Myocyte (in vitro differentiated cells): ENCODE data around the gene DNMT3B. TPM values are rescaled to one million over a fixed set of nuclear protein-coding genes. Genes with fewer than 3 reads are reported as not detected.
"Not testable (repeated sequence)": the region's sequence is repeated elsewhere in the genome, so short reads cannot be mapped to it uniquely, and the experiment has no call there.

Experiments
- DNase-seq: peaks from one replicate; pipeline ENCODE4 v3.0.0-alpha.2; 2012; ENCODE audit warnings: low read depth
- polyA plus RNA-seq: library from polyadenylated mRNA; unstranded; fragments of >200 nt; gene quantifications from one replicate; pipeline ENCODE4 v1.2.1, GENCODE V29; 2012; ENCODE audit warnings: missing spikeins
- total RNA-seq: library from RNA; depleted of rRNA; stranded (reverse); fragments of >200 nt; gene quantifications from 2 replicates; pipeline ENCODE4 v1.2.3, GENCODE V29; 2014

DNMT3B gene
- 0.59 and 1.5 TPM in 2 replicates for total RNA-seq
- polyA plus RNA-seq, result 0.52 TPM

DNA sequence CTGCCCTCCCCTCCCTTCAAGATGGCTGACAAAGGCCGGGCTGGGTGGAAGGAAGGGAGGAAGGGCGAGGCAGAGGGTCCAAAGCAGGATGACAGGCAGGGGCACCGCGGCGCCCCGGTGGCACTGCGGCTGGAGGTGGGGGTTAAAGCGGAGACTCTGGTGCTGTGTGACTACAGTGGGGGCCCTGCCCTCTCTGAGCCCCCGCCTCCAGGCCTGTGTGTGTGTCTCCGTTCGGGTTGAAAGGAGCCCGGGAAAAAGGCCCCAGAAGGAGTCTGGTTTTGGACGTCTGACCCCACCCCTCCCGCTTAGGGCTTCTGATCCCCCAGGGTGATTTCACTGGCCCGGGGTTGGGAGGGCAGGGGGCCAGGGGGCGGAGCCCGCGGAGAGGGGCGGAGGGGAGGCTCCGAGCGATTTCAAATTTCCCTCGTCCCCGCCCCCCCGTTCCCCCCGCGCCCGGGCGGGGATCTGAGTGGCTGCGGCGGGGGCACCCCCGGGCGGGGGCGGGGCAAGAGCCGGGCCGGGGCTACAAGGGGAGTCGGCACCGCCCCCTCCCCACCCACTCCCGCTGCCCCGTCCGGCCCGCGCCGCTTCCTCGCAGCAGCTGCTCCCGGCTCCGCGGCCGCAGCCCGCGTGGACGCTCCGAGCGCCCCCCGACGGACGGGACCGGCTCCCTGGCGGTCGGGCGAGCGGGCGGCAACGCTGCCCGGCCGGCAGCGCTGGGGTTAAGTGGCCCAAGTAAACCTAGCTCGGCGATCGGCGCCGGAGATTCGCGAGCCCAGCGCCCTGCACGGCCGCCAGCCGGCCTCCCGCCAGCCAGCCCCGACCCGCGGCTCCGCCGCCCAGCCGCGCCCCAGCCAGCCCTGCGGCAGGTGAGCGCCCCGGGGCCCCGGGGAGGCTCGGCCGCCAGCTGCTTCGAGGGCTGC lies at the start of gene DNMT3B:
TSS of gene DNMT3B (plus strand) at position 555 of the 923 bp plus-strand sequence. CDS start 17,939 bp downstream, outside the sequence.
- DNase-seq, result peak; percentile 81

DNA sequence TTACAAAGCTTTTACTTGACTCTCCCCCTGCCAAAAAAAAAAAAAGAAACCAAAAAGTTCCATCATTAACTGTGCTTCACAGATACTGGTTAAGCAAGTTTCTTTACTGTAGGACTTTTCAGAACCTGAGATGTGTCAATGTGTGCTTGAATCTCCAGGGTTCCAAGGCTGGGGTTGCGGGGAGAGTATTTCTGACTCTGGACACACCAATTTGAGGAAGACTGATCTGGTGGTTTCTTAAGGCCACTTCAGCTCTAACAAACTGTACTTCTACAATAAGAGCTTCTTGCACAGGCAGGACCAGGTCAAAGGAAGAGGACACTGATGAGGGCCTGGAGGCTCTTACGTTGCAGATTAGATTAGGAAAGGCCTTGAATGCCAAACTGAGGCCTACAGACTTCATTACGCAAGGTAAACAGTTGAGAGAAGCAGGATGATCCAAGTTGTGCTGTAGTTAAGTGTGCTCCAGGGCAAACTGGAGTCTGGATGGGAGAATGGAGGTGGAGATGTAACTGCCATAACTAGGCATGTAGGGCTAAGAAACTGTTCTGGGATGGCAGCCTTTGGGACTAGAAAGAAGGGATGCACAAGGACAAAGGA lies 43.3 kb upstream of the DNMT3B start:
- DNase-seq, result no peak

DNA sequence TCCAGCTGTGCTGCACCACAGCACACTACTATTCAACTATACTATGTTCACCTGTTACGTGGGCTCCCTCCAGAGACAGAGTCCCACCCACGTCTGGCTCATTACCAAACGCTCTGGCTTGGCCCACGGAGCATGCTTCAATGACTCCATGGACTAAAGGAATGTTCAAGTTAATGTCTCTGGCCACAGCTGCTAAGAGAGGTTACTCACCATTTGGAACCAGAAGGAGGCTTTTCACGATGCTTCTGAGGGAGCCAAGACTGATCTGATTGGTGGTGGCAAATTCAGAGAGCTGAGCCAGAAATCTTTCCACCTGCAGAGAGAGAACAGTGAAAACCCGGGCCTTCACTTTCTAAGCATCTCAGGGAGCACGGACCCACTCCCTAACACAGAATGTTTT lies 34.5 kb upstream of the DNMT3B start:
- DNase-seq, result peak; percentile 86

DNA sequence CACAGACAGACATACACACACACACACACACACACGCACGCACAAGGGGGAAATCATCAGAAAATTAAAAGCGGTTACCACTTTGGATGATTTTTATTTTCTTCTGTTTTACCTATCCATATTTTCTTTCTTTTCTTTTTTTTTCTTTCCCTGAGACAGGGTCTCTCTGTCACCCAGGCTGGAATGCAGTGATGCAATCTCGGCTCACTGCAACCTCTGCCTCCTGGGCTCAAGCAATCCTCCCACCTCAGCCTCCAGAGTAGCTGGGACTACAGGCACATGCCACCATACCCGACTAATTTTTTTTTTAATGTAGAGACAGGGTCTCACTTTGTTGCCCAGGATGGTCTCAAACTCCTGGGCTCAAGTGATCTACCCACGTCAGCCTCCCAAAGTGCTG lies 33.8 kb upstream of the DNMT3B start:
- not testable (repeated sequence) for DNase-seq

DNA sequence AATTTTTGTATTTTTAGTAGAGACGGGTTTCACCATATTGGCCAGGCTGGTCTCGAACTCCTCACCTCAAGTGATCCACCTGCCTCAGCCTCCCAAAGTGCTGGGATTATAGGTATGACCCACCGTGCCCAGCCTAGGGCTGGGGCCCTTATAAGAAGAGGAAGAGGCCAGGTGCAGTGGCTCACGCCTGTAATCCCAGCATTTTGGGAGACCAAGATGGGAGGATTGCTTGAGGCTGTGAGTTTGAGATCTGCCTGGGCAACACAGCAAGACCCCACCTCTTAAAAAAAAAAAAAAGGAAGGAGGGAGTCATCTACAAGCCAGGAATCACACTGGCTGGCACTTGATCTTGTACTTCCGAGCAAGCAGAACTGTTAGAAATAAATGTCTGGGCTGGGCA lies 32.9 kb upstream of the DNMT3B start:
- not testable (repeated sequence) for DNase-seq

DNA sequence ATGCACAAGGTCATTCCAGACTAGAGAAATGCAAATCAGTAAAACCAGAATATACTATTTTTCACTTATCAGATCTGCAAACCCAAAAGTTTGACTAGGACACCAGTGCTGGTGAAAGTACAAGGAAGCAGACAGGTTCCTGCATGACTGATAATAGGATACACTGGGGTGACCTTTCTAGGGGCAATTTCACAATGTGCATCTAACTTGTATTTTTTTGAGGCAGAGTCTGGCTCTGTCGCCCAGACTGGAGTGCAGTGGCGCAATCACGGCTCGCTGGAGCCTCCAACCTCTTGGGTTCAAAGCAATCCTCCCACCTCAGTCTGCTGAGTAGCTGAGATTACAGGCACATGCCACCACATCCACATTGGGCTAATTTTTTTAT lies 30.3 kb upstream of the DNMT3B start:
- no peak for DNase-seq

DNA sequence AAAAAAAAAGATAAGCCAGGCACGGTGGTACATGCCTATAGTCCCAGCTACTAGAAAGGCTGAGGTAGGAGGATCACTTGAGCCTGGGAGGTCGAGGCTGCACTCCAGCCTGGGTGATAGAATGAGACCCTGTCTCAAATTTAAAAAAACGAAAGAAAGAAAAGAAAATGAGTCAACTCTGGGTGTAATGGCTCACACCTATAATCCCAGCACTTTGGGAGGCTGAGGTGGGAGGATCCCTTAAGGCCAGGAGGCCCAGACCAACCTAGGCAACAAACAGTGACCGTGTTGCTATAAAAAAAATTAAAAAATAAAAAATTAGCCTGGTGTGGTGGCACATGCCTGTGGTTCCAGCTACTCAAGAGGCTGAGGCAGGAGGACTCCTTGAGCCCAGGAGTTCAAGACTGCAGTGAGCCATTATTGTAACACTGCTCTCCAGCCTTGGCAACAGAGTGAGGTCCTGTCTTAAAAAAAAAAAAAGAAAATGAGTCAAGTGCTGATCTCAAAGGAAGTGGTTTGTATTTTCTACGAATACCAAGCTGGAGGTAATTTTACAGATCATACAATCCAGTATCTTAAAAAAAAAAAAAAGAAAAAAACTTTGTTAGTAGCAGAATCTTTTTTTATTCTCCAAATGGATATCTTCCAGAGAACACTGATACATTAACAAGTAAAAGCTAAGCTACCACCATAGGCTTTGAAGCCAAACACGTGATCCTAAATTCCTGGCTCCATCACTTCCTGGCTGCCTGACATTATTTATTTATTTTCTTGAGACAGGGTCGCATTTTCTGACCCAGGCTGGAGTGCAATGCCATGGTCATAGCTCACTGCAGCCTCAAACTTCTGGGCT lies 24.6 kb upstream of the DNMT3B start:
- DNase-seq, result no peak

DNA sequence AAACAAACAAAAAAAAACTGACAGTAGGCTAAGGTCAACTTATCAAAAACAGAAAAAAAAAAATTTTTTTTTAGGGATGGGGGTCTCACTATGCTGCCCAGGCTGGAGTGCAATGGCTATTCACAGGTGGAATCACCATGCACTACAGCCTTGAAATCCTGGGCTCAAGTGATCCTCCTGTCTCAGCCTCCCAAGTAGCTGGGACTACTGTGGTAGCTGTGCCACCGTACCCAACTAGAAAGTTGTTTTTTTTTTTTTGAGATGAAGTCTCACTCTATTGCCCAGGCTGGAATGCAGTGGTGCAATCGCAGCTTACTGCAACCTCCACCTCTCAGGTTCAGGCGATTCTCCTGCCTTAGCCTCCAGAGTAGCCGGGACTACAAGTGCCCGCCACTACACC lies 21.0 kb upstream of the DNMT3B start:
- no peak for DNase-seq

DNA sequence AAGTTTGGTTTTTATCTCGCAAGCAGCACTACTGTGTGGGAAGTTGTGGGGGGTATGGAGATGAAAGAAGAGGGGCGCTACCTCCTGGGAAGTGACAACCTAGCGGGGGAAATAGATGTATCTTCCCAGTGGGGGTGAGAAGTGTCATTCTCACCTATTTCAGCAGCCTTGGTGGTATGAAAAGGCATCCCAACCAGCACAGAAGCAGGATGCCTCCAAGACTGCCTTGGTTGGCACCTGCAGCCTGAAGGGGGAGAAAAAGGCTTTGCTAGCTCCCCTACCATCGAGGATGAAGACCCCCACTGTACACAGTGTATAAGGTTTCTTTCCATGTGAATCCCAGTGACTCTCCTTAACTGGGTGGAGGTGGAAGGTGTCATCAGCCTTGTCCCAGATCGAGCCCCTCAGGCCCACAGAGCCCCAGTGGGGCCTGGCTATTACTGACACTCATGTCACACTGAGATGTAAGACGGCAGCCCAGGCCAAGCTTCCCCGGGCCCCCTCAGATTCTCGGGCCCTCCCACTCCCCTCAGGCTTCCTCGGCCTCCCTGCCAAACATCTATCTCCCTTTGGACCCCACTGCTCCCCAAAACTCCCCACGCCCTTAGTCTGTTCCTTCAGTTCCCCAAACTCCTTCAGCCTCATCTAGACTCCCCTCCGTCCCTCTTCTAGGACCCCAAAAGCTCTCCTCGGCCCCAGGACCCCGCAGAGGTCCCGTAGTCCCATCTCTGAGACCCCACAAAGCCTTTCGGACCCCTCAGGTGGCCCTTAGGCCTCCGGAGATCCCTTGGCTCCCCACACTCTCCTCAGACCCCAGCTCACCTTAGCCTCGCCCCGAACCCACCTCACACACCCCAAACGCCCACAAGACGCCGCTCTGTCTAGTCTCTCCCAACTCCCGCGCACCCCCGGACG lies 19.6 kb upstream of the DNMT3B start:
- no peak for DNase-seq

DNA sequence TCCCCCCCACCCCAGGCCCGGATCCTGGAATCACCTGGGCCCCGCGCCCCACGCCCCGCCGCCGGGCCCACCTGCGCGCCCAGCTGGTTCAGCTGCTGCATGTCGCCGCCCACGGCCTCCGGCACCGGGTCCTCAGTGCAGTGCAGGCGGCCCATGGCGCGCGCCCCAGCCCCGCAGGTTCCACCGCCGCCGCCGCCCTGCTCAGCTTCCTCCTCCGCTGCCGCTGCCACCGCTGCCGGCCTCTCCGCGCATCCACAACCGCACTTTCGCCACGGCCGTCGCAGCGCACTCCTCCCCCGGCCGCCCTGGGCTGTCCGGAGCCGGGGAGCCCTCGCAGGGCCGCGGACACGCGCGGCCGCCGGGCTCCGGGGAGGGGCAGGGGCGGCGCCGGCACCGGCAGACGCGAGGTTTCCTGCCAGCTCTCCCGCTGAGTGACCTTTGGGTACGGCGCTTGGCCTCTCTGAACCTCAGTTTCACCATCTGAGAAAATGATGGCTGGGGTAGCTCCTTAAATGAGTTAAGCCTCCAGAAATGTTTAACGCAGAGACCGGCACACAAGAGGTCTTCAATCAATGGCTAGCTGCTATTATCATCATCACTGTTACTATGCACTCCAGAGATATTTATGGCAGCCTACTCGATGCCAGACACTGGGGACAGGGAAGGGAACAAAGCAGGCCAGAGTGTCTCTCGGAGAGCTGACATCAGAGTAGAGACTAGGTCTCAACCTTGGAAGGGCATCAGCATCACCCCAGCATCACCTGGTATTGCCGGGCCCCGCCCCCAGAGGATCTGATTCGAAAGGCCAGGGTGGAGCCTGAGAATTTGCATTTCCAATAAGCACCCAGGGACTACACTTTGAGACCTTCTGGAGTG lies 18.7 kb upstream of the DNMT3B start, which contains the start of gene COMMD7:
TSS of gene COMMD7 (minus strand) at position 231 of the 876 bp plus-strand sequence. CDS start at position 155, 76 bp downstream.
- peak; percentile 56 for DNase-seq

DNA sequence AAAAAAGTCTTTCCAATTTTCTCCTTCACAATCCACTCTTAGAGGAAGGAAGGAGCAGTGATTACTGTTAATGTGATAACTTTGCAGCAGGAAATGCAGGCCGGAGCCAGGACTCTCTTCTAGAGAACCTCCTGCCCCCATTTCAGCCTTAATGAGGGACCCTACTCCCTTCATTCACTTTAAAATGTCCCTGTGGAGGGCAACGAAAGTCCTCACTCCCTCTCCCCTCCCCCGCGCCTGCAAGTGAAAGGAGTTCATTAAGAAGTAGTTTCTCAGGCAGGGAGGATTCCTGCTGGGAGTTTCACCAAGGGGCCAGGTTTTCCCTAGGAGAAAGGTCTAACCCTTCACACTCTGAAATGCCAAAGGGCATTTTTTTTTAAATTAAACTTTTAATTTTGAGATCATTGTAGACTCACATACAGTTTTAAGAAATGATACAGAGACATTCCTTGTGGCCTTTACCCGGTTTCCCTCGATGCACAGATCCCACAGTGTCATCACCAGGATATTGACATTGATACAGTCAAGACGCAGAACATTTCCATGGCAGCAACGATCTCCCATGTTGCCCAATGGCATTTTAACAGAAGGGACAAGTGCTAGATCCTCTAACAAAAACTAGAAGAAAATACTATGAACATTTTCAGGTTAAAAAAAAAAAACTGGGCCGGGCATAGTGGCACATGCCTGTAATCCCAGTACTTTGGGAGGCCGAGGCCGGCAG lies 12.1 kb upstream of the DNMT3B start:
- DNase-seq, result no peak

DNA sequence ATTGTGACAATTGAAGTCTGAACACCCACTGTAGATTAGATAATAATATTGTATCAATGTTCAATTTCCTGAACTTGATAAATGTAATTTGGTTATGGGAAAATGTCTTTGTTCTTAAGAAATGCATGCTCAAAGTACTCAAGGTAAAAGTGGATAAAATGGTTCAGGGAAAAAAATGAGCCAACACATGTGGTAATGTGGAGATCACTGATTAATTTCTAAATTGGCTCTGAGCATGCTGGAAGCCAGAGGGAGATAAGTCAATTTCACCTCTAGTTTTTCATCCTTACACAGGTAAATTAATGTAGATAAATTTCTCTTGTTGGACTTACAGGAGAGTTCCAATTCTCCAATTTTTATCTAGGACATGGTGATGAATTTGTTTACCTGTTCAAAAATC lies 10.9 kb upstream of the DNMT3B start:
- DNase-seq, result no peak

DNA sequence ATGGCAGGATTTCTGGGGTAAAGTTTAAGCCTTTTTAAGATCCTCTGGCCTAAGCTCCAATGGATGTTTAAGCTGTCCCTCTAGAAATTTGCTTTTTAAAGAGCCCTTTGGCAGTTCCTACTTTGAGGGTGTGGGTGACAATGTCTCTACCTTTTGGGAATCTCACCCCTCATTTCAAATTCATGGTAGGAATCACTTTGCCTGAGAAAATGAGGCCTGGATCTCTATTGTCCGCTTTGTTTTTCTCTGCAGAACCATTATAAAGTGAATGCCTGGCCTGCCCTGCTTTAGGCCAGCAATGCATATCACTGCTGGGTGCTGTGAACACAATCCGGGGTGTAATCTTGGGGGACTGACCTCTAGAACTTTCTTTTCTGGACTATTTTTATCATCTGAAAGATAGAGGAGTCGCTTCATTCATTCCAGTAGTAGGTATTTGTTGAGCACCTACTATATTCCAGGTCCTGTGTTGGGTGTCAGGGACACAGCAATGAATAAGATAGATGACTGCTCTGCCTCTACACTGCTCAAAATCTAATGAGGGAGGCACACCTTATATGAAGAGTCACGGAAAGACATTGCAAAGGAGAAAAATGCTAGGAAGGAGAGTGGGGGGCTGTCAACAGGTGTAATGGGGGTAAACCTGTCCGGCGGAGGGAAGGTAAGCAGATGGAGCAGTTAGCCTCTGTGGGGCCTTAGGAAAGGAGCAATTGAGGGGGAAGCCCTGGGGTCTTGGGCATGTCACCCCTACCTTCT lies 10.3 kb upstream of the DNMT3B start:
- DNase-seq, result no peak

DNA sequence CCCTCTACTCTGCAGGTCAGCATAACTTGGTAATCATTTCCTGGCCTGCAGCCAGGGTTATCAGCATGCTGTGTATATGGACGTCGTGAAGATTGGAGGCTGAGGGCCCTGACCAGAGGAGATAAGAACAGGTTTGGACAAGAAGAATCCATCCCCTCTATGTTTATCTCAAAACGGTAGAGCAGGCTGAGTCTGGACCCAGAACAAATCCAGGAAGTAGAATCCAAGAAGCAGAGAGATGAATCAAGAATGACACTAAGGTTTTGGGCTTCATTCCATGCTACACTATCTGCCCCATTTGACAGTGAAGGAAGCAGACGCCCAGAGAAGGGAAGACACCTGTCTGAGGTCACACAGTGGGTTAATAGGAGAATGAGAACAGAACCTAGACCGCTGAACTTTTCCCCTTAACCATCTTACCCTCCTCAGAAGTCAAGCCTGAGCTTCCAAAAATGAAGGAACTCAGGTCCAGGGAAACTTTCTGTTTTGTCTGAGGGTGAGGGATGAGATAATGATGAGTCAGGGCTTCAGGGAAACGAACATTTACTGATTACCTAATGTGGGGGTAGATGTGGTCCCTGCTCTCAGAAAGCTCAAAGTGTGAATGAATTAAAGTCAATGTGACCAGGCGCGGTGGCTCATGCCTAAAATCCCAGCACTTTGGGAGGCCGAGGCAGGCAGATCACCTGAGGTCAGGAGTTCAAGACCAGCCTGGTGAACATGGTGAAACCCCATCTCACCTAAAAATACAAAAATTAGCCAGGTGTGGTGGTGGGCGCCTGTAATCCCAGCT lies 9.5 kb upstream of the DNMT3B start:
- no peak for DNase-seq

DNA sequence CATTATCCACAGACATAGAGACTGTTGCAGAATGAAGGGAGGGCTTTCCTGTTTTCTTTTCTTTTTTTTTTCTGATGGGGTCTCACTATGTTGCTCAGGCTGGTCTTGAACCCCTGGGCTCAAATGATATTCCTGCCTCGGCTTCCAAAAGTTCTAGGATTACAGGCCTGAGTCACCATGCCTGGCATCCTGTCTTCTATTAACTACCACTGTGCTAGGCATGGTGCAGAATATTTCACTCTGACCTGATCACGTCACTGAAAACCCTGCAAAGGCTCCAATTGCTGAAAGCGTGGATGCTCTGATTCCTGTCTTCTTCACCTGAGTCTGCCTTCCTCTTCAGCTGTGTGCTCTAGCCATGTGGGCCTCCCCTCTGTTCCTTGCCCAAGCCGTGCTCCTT lies 8.5 kb upstream of the DNMT3B start:
- no peak for DNase-seq

DNA sequence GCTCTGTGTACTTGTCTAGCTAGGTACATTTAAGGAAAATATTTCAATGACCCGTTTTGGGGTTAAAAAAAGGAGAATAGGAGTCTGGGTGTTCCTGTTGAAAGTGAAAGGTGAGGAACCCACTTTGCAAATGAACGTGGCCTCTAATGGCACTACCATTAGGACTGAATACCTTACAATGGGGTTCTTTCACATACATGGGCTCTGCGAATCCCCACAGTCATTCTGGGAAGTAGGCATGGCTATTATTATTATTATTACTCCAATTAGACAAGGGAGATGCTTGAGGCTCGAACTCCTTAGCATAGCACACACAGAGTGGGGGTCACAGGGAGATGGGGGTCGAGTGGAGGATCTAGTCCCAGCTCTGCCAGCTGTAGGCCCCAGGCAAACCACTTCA lies 6.0 kb upstream of the DNMT3B start:
- DNase-seq, result no peak

DNA sequence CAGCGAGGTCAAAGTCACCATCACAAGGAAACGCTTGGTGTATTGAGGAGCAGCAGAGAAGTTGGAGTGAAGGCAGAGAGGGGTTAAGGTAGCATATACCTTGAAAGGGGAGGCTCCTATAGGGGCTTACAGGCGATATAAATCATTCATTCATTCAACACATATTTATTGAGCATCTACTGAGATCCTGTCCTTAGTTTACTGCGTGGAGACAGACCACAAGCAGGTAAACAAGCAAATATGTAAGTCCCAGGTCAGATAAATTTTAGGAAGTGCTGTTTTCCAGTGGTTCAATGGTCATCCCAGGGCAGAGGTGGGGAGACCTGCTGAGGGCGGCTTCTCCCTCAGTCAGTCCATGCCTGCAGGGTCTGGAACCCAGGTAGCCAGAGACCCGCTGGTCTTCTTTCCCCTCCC lies 761 bp upstream of the DNMT3B start:
- DNase-seq, result no peak
